NB4 (cell line): ENCODE results near the gene ROBO1.

ENCODE experiments used
- MYC ChIP-seq: IDR thresholded peaks from 2 replicates; pipeline ENCODE4 v1.6.1; 2011; ENCODE audit warnings: low read depth, low read length
- POLR2A ChIP-seq: IDR thresholded peaks from 2 replicates; pipeline ENCODE4 v1.6.1; 2011; ENCODE audit warnings: mild to moderate bottlenecking; ENCODE audit not compliant: insufficient read length; ENCODE audit errors: extremely low read depth
- TF ChIP-seq, protein P1 (sequence below): IDR thresholded peaks from one replicate; pipeline ENCODE4 v1.5.1; 2012; ENCODE audit warnings: low read depth, low read length
- TF ChIP-seq, protein P2 (sequence below): IDR thresholded peaks from 2 replicates; pipeline ENCODE4 v1.6.1; 2011; ENCODE audit warnings: low read depth, low read length

DNA sequence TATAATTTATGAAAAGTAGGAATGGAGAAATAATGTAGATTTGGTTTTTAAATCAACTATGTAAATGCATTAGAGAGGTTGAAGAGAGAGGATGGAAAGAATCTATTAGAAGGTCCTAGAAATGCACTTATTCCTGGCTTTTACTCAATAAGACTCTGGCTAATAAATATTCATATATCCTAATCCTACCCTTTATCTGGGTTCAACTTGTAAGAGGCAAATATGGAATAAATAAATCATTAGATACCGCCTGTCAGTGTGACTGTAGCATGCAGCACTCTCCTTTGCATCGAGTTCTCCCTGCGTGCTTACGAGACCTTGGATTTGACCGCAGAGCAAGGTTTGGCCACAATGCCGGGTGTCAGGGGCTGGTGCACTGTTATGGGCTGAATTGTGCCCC is 1156.5 kb downstream of the ROBO1 start:
- TF ChIP-seq, protein P1, sequence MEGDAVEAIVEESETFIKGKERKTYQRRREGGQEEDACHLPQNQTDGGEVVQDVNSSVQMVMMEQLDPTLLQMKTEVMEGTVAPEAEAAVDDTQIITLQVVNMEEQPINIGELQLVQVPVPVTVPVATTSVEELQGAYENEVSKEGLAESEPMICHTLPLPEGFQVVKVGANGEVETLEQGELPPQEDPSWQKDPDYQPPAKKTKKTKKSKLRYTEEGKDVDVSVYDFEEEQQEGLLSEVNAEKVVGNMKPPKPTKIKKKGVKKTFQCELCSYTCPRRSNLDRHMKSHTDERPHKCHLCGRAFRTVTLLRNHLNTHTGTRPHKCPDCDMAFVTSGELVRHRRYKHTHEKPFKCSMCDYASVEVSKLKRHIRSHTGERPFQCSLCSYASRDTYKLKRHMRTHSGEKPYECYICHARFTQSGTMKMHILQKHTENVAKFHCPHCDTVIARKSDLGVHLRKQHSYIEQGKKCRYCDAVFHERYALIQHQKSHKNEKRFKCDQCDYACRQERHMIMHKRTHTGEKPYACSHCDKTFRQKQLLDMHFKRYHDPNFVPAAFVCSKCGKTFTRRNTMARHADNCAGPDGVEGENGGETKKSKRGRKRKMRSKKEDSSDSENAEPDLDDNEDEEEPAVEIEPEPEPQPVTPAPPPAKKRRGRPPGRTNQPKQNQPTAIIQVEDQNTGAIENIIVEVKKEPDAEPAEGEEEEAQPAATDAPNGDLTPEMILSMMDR, result no peak
- TF ChIP-seq POLR2A (no peak), MYC (no peak)
- TF ChIP-seq, protein P2, sequence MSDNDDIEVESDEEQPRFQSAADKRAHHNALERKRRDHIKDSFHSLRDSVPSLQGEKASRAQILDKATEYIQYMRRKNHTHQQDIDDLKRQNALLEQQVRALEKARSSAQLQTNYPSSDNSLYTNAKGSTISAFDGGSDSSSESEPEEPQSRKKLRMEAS, result no peak
